HepG2 (cell line): Measurements from ENCODE around the gene L1CAM. TPM values are rescaled to one million over a fixed set of nuclear protein-coding genes. Genes with fewer than 3 reads are reported as not detected.

Experiments
- ARID5B ChIP-seq: IDR thresholded peaks from 2 replicates; pipeline ENCODE4 v1.4.0; 2020; ENCODE audit warnings: mild to moderate bottlenecking, missing genetic modification reagents
- ETV5 ChIP-seq: IDR thresholded peaks from 2 replicates; pipeline ENCODE4 v1.6.1; 2018; ENCODE audit warnings: missing biosample characterization, missing genetic modification reagents, inconsistent platforms, borderline replicate concordance
- HOXA7 ChIP-seq: sonication (generic); formaldehyde crosslinking; IDR thresholded peaks from 2 replicates; pipeline ENCODE4 v1.8.1; 2022; ENCODE audit warnings: mild to moderate bottlenecking, missing genetic modification reagents, moderate library complexity
- POLR2G ChIP-seq: fragments of 200-400 bp; formaldehyde crosslinking; IDR thresholded peaks from 2 replicates; pipeline ENCODE4 v1.6.1; 2018; ENCODE audit warnings: mild to moderate bottlenecking, low read depth, low read length, moderate library complexity
- RNF219 ChIP-seq: sonication (generic); formaldehyde crosslinking; IDR thresholded peaks from 2 replicates; pipeline ENCODE4 v1.5.0; 2020; ENCODE audit warnings: mild to moderate bottlenecking, missing genetic modification reagents
- SMC3 ChIP-seq: IDR thresholded peaks from 2 replicates; pipeline ENCODE4 v1.6.1; 2011; ENCODE audit warnings: low read length, improper control_type of control experiment
- ZFX ChIP-seq: sonication (generic); formaldehyde crosslinking; IDR thresholded peaks from 2 replicates; pipeline ENCODE4 v1.4.0; 2020; ENCODE audit warnings: mild to moderate bottlenecking, low read depth, missing genetic modification reagents, moderate library complexity
- ZGPAT ChIP-seq: IDR thresholded peaks from 2 replicates; pipeline ENCODE4 v1.6.1; 2016; ENCODE audit warnings: mild to moderate bottlenecking
- ZMYM2 ChIP-seq: sonication (generic); formaldehyde crosslinking; IDR thresholded peaks from 2 replicates; pipeline ENCODE4 v1.8.0; 2022; ENCODE audit warnings: mild to moderate bottlenecking, missing genetic modification reagents
- ZNF160 ChIP-seq: sonication (generic); formaldehyde crosslinking; IDR thresholded peaks from 2 replicates; pipeline ENCODE4 v1.8.0; 2022; ENCODE audit warnings: mild to moderate bottlenecking, inconsistent platforms, missing genetic modification reagents
- ZNF17 ChIP-seq: sonication (generic); formaldehyde crosslinking; IDR thresholded peaks from 2 replicates; pipeline ENCODE4 v1.5.0; 2020; ENCODE audit warnings: mild to moderate bottlenecking, missing genetic modification reagents
- ZNF639 ChIP-seq: conservative IDR thresholded peaks from 2 replicates; pipeline ENCODE4 v1.6.1; 2018; ENCODE audit warnings: missing genetic modification reagents
- ZSCAN25 ChIP-seq: sonication (generic); formaldehyde crosslinking; IDR thresholded peaks from 2 replicates; pipeline ENCODE4 v1.8.0; 2022; ENCODE audit warnings: mild to moderate bottlenecking, missing genetic modification reagents
- polyA plus RNA-seq, 8 experiments: library from polyadenylated mRNA; depleted of rRNA in 3 of 8; stranded (reverse) in 7 of 8; unstranded in 1 of 8; fragments of >200 nt; fragmentation: Illumina TruSeq in 4 of 8; extraction: Trizol in 4 of 8; gene quantifications; 2 replicates each; pipeline versions ENCODE4 v1.2.1 to v1.2.3, GENCODE V29; 2011 to 2016; ENCODE audit warnings: low read depth in 4 of 8, missing spikeins in 1 of 8, mixed read lengths in 1 of 8; ENCODE audit not compliant: insufficient read depth in 1 of 8
- total RNA-seq, 5 experiments: library from RNA; depleted of rRNA; stranded (reverse); fragments of >200 nt; fragmentation: Illumina TruSeq; extraction: Trizol; gene quantifications; 2 replicates each; pipeline ENCODE4 v1.2.3, GENCODE V29; 2016; ENCODE audit warnings: low read depth in 1 of 5

The L1CAM gene
- total and polyA plus RNA-seq, 2 of the 13 experiments (the other 11 are each of a cell fraction or from before 2014, with no cell fraction given): 1.4 to 2.0 TPM

- no peak for TF ChIP-seq ZNF160 (CRISPR knock-in tag)
- no peak for TF ChIP-seq ZSCAN25 (CRISPR knock-in tag)
- no peak for TF ChIP-seq ZNF17
- no peak for TF ChIP-seq ZNF639 (CRISPR knock-in tag)
- 0 out of 2 replicates have a peak, but pooled peaks have one; percentile 24 for TF ChIP-seq ZGPAT
- 0 out of 2 replicates have a peak, but pooled peaks have one; percentile 36 for TF ChIP-seq POLR2G
- 0 out of 2 replicates have a peak, but pooled peaks have one; percentile 38 for TF ChIP-seq ETV5 (CRISPR knock-in tag)
- no peak for TF ChIP-seq ZMYM2
- TF ChIP-seq RNF219: no peak
- TF ChIP-seq ARID5B: no peak
- no peak for TF ChIP-seq HOXA7 (CRISPR knock-in tag)
- TF ChIP-seq ZFX (CRISPR knock-in tag): no peak
- peak; percentile 54; the same call in 1 of the 2 replicates for TF ChIP-seq SMC3
These were observed 38.3 kb upstream of the L1CAM start (continued) for GRCh38 chrX:153924149-153924861.
